NCI-H2081 (cell line): ENCODE measurements around the gene CCNDBP1.
"Not testable (repeated sequence)": the region's sequence is repeated elsewhere in the genome, so short reads cannot be mapped to it uniquely, and the experiment has no call there.

Experiments used
- DNase-seq, 2 experiments: peaks; one replicate each; lab custom pipeline; 2025; lab: John Stamatoyannopoulos, UW

Gene CCNDBP1

GRCh38 chr15:43185157-43186002 is at the start of gene CCNDBP1:
CCNDBP1 (plus strand) TSS chr15:43185403; CDS start chr15:43185499, 96 bp downstream.
- DNase-seq: peak; percentile 70 to 83

GRCh38 chr15:43143203-43143941 is 41.8 kb upstream of the CCNDBP1 start:
- DNase-seq: no peak

- no peak for DNase-seq
These were observed 40.7 kb upstream of the CCNDBP1 start for GRCh38 chr15:43144512-43144911.

GRCh38 chr15:43146184-43146583 is 39.0 kb upstream of the CCNDBP1 start:
- no peak for DNase-seq

- DNase-seq: no peak
These were observed 34.8 kb upstream of the CCNDBP1 start for GRCh38 chr15:43150191-43150929.

GRCh38 chr15:43151688-43152087 is 33.5 kb upstream of the CCNDBP1 start:
- DNase-seq: no peak

- no peak for DNase-seq
These were observed 31.9 kb upstream of the CCNDBP1 start for GRCh38 chr15:43153269-43153668.

- DNase-seq: no peak
These were observed 19.3 kb upstream of the CCNDBP1 start for GRCh38 chr15:43165801-43166325.

- DNase-seq: not testable (repeated sequence)
These were observed 17.9 kb upstream of the CCNDBP1 start for GRCh38 chr15:43167261-43167660.

GRCh38 chr15:43168192-43169107 is 16.8 kb upstream of the CCNDBP1 start:
- no peak for DNase-seq

- no peak for DNase-seq
These were observed 15.3 kb upstream of the CCNDBP1 start for GRCh38 chr15:43169888-43170287.

GRCh38 chr15:43175656-43176309 is 9.4 kb upstream of the CCNDBP1 start:
- DNase-seq: not testable (repeated sequence)

- not testable (repeated sequence) for DNase-seq
These were observed 8.1 kb upstream of the CCNDBP1 start for GRCh38 chr15:43177147-43177546.

- DNase-seq: no peak
These were observed 1.9 kb upstream of the CCNDBP1 start for GRCh38 chr15:43183270-43183669.

GRCh38 chr15:43184407-43185124 is 637 bp upstream of the CCNDBP1 start:
- no peak for DNase-seq

GRCh38 chr15:43186003-43186353 is 775 bp downstream of the CCNDBP1 start:
- peak in 1 of 2 experiments; percentile 35 for DNase-seq

GRCh38 chr15:43187544-43188155 is 2.4 kb downstream of the CCNDBP1 start:
- peak; percentile 44 to 45 for DNase-seq

GRCh38 chr15:43189296-43189695 is 4.1 kb downstream of the CCNDBP1 start:
- no peak for DNase-seq

- no peak for DNase-seq
These were observed 5.0 kb downstream of the CCNDBP1 start for GRCh38 chr15:43190178-43190577.
